HUES6 (cell line): Measurements from ENCODE around the gene KDM5B.
A peak's percentile ranks its signal among the peaks of the same experiment; 100 is the strongest.

Source experiments
- H3K27ac ChIP-seq: 2 replicates; pipeline ENCODE4 v1.7.0; 2013; ENCODE audit warnings: low read depth, mild to moderate bottlenecking, low read length, inconsistent platforms
- H3K27me3 ChIP-seq: 2 replicates; pipeline ENCODE4 v1.6.1; 2013; ENCODE audit warnings: low read length; ENCODE audit not compliant: control insufficient read depth, insufficient read depth
- H3K36me3 ChIP-seq: 2 replicates; pipeline ENCODE4 v1.6.1; 2013; ENCODE audit warnings: low read length; ENCODE audit not compliant: control insufficient read depth, insufficient read depth
- H3K4me1 ChIP-seq: 2 replicates; pipeline ENCODE4 v1.6.1; 2013; ENCODE audit warnings: low read length; ENCODE audit not compliant: control insufficient read depth, insufficient read depth
- H3K4me3 ChIP-seq: 2 replicates; pipeline ENCODE4 v1.5.1; 2013; ENCODE audit warnings: low read depth, low read length
- H3K9ac ChIP-seq: one replicate; pipeline ENCODE4 v1.6.1; 2013; ENCODE audit warnings: mild to moderate bottlenecking, low read length
- H3K9me3 ChIP-seq: 2 replicates; pipeline ENCODE4 v1.6.1; 2013; ENCODE audit warnings: low read depth, low read length; ENCODE audit not compliant: control insufficient read depth, insufficient read depth

KDM5B gene

GRCh38 chr1:202812176-202813026 is 4.2 kb upstream of the KDM5B start:
- H3K36me3 ChIP-seq: no peaks in the 10 kb centered on the region
- H3K27me3 ChIP-seq: peaks cover 16% of the 10 kb centered on the region
- no peak overlapping the region for H3K27ac ChIP-seq
- no peak overlapping the region for H3K9ac ChIP-seq
- peaks cover 28% of the 10 kb centered on the region for H3K4me1 ChIP-seq
- H3K4me3 ChIP-seq: peak overlapping the region; percentile 85
- no peaks in the 10 kb centered on the region for H3K9me3 ChIP-seq

DNA sequence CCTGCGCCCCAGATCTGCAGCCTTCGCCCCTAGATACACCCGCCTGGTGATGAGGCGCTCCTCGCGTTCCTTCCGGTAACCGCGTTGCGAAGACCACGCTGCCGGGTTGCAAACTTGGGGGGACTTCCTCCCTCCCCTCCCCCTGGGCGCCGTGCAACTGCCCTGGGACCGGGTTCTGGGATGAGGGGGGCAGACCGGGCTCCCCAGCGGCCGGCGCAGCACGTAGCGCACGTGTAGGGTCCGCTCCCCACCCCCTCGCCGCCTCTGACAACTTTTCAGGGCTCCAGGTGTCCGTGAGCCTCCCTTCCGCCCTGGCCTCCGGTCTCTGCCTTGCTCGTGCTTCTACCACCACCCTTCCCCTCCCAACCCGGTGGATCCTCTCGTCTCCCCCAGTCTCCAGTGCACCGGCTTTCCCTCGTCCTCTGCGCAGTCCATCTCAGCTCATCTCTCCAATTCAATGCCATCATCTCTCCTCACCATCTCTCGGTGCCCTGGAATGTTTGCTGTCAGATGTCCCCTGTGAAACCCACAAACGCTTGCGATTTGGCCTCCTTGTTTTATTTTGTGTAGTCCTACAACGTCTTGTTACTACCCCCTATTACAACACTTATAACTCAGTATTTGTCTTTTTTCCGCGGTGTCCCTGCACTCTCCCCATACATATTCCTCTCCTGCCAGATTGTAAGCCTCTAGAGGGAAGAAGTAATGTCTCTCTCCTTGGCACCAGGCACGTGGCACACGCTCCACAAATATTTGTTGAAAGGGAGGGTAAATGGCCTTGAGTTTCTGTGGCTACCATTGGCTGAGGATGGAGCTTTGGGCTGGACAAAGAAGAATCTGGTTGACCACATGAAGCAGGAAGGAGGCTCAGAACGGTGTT is 3.3 kb upstream of the KDM5B start:
- peak overlapping the region; percentile 85 for H3K4me3 ChIP-seq
- no peaks in the 10 kb centered on the region for H3K36me3 ChIP-seq
- no peak overlapping the region for H3K27ac ChIP-seq
- peak overlapping the region; percentile 75 for H3K9ac ChIP-seq
- H3K9me3 ChIP-seq: no peaks in the 10 kb centered on the region
- H3K27me3 ChIP-seq: peaks cover 16% of the 10 kb centered on the region
- H3K4me1 ChIP-seq: peaks cover 28% of the 10 kb centered on the region

GRCh38 chr1:202810615-202811295 is 2.5 kb upstream of the KDM5B start, which contains the start of gene PCAT6:
Gene PCAT6 (plus strand): TSS chr1:202810954.
- Histone ChIP-seq H3K27ac (no peak within 1 kb of the TSS), H3K27me3 (peaks cover 16% of the 10 kb centered on the region), H3K4me3 (peak within 1 kb of the TSS; percentile 85), H3K9ac (peak within 1 kb of the TSS; percentile 75), H3K4me1 (peaks cover 33% of the 10 kb centered on the region), H3K9me3 (no peaks in the 10 kb centered on the region), H3K36me3 (no peaks in the 10 kb centered on the region)

GRCh38 chr1:202810193-202810614 is 2.0 kb upstream of the KDM5B start:
- H3K27me3 ChIP-seq: peaks cover 16% of the 10 kb centered on the region
- peak overlapping the region; percentile 44 for H3K9ac ChIP-seq
- no peak overlapping the region for H3K27ac ChIP-seq
- H3K4me1 ChIP-seq: peaks cover 38% of the 10 kb centered on the region
- H3K9me3 ChIP-seq: no peaks in the 10 kb centered on the region
- H3K4me3 ChIP-seq: peak overlapping the region; percentile 85
- H3K36me3 ChIP-seq: no peaks in the 10 kb centered on the region

GRCh38 chr1:202809597-202810159 is 1.5 kb upstream of the KDM5B start:
- Histone ChIP-seq H3K27ac (no peak overlapping the region), H3K4me3 (peak overlapping the region; percentile 99), H3K9ac (no peak overlapping the region), H3K36me3 (no peaks in the 10 kb centered on the region), H3K9me3 (no peaks in the 10 kb centered on the region), H3K4me1 (peaks cover 44% of the 10 kb centered on the region), H3K27me3 (peaks cover 16% of the 10 kb centered on the region)

GRCh38 chr1:202807451-202807925 is 733 bp downstream of the KDM5B start:
- Histone ChIP-seq H3K9ac (peak overlapping the region; percentile 96), H3K36me3 (no peaks in the 10 kb centered on the region), H3K9me3 (no peaks in the 10 kb centered on the region), H3K4me1 (peaks cover 53% of the 10 kb centered on the region), H3K27me3 (peaks cover 16% of the 10 kb centered on the region), H3K4me3 (peak overlapping the region; percentile 99), H3K27ac (peak overlapping the region; percentile 77; the same call in 1 of the 2 replicates)

GRCh38 chr1:202806845-202807450 is 1.3 kb downstream of the KDM5B start:
- H3K27me3 ChIP-seq: peaks cover 14% of the 10 kb centered on the region
- H3K4me3 ChIP-seq: peak overlapping the region; percentile 99
- H3K27ac ChIP-seq: peak overlapping the region; percentile 75; the same call in 1 of the 2 replicates
- H3K9me3 ChIP-seq: no peaks in the 10 kb centered on the region
- no peaks in the 10 kb centered on the region for H3K36me3 ChIP-seq
- peak overlapping the region; percentile 96 for H3K9ac ChIP-seq
- peaks cover 48% of the 10 kb centered on the region for H3K4me1 ChIP-seq

GRCh38 chr1:202805886-202806844 is 2.1 kb downstream of the KDM5B start:
- peak overlapping the region; percentile 75 for H3K27ac ChIP-seq
- peak overlapping the region; percentile 96 for H3K9ac ChIP-seq
- H3K9me3 ChIP-seq: no peaks in the 10 kb centered on the region
- H3K4me1 ChIP-seq: peaks cover 43% of the 10 kb centered on the region
- peaks cover 9% of the 10 kb centered on the region for H3K27me3 ChIP-seq
- peak overlapping the region; percentile 99 for H3K4me3 ChIP-seq
- no peaks in the 10 kb centered on the region for H3K36me3 ChIP-seq

DNA sequence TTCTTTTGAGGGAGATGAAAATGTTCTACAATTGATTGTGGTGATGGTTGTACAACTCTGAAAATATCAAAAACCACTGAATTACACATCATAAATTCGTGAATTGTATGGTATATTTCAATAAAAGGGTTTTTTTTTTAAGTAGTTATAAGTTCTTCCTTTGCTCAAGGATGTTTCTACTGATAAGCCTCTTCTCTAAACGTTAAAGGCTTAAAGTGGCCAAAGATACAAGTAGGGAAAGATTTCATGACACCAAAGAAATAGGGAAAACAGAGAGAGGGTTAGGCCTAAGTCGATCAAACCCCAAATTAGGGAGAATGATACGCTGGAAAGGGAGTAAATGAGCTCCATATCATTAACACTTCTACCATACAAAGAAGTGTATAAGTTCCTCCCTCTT is 4.1 kb downstream of the KDM5B start:
- H3K4me1 ChIP-seq: peaks cover 39% of the 10 kb centered on the region
- no peaks in the 10 kb centered on the region for H3K9me3 ChIP-seq
- no peak overlapping the region for H3K4me3 ChIP-seq
- H3K9ac ChIP-seq: no peak overlapping the region
- H3K36me3 ChIP-seq: peaks cover 7% of the 10 kb centered on the region; the same call in 1 of the 2 replicates
- H3K27me3 ChIP-seq: peaks cover 6% of the 10 kb centered on the region
- no peak overlapping the region for H3K27ac ChIP-seq
